Fibroblast of the aortic adventitia (primary cell): ENCODE results near the gene PRKAG2. TPM values are rescaled to one million over a fixed set of nuclear protein-coding genes. Genes with fewer than 3 reads are reported as not detected.

Source experiments
- DNase-seq: peaks from one replicate; pipeline ENCODE4 v3.0.0-alpha.2; 2010; ENCODE audit warnings: low read depth
- H3K4me3 ChIP-seq: 2 replicates; pipeline ENCODE4 v1.5.1; 2011; ENCODE audit warnings: low read depth, mild to moderate bottlenecking, control low read depth, low read length, moderate library complexity
- total RNA-seq: library from RNA; depleted of rRNA; stranded (reverse); fragments of >200 nt; gene quantifications from 2 replicates; pipeline ENCODE4 v1.2.3, GENCODE V29; 2012; ENCODE audit warnings: low replicate concordance
- TF ChIP-seq, protein P1 (sequence below): IDR thresholded peaks from 2 replicates; pipeline ENCODE4 v1.5.1; 2011; ENCODE audit warnings: mild to moderate bottlenecking, low read length, control low read depth, inconsistent platforms; ENCODE audit not compliant: insufficient read depth

The PRKAG2 gene
- total RNA-seq, 1 donor = 10.0 TPM

DNA sequence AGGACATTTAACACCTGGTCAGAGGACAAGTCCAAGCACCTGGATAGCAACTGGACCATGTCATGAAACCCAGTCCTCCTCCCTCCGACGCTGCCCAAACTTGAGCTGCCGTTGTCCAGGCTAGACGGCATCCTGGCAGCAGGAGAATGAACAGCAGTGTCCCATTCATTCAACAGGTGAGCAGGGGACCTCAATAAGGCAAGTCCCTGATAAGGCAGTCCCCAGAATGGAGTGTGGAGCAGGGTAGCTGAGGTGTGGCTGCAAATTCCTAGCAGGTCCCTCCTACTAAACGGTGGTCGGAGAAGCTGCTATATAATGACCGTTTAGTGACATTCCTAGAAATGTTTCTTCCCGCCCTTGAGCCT lies 169.8 kb downstream of the PRKAG2 start:
- TF ChIP-seq, protein P1, sequence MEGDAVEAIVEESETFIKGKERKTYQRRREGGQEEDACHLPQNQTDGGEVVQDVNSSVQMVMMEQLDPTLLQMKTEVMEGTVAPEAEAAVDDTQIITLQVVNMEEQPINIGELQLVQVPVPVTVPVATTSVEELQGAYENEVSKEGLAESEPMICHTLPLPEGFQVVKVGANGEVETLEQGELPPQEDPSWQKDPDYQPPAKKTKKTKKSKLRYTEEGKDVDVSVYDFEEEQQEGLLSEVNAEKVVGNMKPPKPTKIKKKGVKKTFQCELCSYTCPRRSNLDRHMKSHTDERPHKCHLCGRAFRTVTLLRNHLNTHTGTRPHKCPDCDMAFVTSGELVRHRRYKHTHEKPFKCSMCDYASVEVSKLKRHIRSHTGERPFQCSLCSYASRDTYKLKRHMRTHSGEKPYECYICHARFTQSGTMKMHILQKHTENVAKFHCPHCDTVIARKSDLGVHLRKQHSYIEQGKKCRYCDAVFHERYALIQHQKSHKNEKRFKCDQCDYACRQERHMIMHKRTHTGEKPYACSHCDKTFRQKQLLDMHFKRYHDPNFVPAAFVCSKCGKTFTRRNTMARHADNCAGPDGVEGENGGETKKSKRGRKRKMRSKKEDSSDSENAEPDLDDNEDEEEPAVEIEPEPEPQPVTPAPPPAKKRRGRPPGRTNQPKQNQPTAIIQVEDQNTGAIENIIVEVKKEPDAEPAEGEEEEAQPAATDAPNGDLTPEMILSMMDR = no peak
- no peak for DNase-seq
- no peak overlapping the region for H3K4me3 ChIP-seq

DNA sequence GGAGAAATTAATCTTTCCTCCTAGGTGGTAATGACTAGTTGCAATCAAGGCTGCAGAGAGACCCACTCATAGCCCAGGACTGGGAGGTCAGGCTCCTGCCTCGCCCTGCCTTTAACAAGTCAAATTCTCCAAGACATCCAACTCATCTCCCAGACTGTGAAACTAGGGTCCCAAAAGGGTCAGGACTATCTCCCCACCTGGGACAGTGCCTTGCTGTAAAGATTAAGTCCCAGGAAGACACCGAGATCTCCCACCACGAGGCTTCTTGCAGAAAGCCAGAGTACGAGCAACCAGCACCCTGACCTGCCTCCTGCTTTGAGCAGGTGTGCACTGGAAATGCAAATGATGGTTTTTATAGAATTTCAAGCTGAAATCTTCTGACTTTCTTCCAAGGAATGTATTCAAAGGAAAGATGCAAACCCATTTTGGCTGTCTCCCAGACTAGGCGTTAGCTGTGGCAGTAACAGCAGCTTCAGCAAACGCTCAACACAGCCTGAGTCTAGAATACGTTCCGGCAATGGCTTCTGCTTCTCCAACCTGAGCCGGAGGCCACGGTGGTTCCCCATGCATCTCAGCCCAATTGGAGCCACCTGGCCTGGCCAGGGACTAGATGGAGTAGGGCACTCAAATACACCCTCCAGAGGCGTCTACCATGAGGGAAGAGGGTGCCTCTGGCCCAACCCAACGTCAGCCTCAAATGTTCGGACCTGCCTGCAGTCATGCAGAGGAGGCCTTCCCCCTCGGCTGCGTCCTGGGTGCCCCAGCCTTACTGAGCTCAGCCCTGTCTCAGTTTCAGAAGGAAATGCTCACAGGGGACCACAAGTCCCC lies 170.4 kb downstream of the PRKAG2 start:
- peak; percentile 24 for DNase-seq

DNA sequence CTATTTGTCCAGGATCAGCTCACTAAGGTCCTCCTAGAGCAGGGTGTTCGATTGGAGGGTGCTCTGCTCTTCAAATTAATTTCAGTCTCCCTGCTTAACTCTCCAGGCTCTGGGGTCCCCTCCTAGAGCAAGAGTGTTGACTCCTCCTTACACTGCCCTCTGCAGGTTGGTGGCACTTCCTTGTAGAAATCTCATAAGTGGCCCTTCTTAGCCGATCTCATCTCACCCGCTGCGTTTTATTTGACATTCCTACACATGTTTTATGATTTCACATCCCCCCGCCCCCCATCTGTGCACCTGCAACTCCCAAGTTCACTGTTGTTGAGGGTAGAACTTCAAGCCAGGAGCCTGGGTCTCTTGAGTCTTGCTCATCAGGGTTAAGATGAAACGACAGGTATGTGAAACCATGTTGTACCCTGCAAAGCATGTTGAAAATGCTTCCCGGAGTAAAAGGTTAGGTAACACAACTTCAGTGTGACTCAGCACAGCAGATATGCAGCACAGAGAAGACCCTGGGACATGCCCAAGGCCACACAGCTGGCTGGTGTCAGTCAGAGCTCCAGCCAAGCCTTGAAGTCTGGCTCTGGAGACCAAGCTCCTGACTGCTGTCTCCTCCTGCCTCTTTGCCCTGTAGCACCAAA lies 171.2 kb downstream of the PRKAG2 start:
- TF ChIP-seq, protein P1 = peak; percentile 55
- peak; percentile 57 for DNase-seq
- H3K4me3 ChIP-seq = no peak overlapping the region

More for the DNA sequence above, 170.4 kb downstream of the PRKAG2 start:
- H3K4me3 ChIP-seq = no peak overlapping the region
- TF ChIP-seq, protein P1 = no peak

DNA sequence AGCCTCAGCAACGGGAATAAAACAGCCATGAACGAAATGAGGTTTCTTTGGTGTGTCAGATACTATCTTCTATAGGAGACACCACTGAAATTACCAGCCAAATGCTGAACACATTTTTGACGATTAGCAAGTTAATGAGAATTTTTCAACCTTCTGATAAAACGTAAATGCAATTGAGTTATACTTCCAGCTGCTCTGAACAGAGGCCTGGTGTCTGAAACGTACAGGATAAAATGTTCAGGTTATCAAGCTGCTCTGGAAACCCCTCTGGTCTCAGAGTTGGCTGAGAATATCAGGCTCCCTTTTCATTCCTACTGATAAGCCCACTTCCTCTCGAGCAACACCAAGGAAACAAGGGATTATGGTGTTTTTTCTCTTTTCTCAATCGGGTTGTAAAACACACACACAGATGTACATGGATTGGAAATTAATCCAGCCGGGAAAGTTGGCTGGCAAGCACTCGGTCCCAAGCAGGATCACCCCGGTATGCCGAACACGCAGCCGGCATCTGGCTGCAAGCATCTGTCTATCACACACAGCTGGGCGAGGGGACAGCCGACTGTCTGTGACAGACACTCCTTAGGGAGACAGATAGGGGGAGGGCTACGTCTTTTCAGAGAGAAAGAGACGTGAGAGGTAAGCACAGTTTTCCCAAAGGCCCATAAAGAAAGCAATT lies 171.8 kb downstream of the PRKAG2 start:
- no peak overlapping the region for H3K4me3 ChIP-seq
- no peak for DNase-seq
- TF ChIP-seq, protein P1 = no peak

DNA sequence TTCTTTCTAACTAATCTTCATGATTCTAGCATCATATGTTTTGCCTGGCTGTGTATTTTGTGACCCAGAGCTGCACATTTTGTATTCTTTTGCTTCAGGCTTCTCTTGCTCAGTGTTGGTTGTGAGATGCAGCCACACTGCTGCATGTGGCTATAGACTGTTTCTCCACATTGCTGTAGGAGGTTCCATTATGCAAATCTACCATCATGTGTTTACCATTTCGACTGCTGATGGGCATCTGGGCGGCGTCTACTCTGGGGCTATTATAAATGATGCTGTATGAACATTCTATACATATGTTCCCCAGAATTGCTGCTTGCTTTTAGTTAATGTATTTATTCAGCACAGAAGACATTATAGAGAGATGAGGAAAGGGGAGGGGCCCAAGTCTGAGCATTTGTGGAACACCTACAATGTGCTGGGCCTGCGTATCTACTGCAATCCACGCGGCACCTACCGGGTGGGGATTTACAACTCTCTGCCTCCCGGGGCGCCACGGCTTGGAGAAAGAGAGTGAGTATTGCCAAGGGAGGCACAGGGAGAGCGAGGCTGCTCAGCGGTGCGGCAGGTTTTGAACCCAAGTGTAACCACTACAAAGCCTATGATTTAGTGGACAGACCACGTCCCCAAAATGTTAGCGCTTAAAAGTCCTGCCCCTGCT lies 172.5 kb downstream of the PRKAG2 start:
- DNase-seq = no peak
- TF ChIP-seq, protein P1 = no peak

DNA sequence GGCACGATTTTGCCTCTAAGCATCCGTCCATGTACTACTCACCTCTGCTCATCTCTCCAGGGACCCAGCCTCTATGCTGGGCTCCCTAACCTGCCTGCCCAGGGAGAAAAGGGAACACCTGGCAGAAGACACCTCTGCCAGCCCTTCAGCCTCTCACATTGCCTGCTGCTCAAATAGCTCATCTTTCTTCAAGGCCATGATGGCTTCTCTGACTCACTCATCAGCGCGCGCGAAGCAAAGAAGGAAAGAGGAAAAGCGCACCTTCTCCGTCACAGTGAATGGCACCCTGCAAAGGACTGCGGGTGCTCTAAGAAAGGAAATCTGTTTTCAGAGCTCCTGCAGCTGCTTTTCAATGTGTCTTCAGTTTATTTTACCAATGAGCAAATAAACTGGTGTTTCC lies 174.0 kb downstream of the PRKAG2 start:
- no peak overlapping the region for H3K4me3 ChIP-seq
- TF ChIP-seq, protein P1 = no peak
- no peak for DNase-seq

More for the DNA sequence above, 172.5 kb downstream of the PRKAG2 start:
- no peak overlapping the region for H3K4me3 ChIP-seq
